Dendritic cell treated with granulocyte-macrophage colony-stimulating factor and Interleukin-4, amounts not matched to agents 40 ng/mL and 50 ng/mL, for 4 days (primary cell): ENCODE measurements around the gene KIF6.

Experiments used
- H3K27ac Mint-ChIP-seq: one replicate; pipeline ENCODE4 v1.8.0; 2022; ENCODE audit warnings: mild to moderate bottlenecking, mixed read lengths
- H3K27me3 Mint-ChIP-seq: one replicate; pipeline ENCODE4 v1.8.0; 2022; ENCODE audit warnings: mild to moderate bottlenecking, mixed read lengths
- H3K36me3 Mint-ChIP-seq: one replicate; pipeline ENCODE4 v1.8.0; 2022; ENCODE audit warnings: low read depth, mixed read lengths
- H3K4me1 Mint-ChIP-seq: one replicate; pipeline ENCODE4 v1.8.0; 2022; ENCODE audit warnings: low read depth, mixed read lengths
- H3K4me3 Mint-ChIP-seq: one replicate; pipeline ENCODE4 v1.8.0; 2022; ENCODE audit warnings: mild to moderate bottlenecking, moderate library complexity, mixed read lengths
- H3K9me3 Mint-ChIP-seq: one replicate; pipeline ENCODE4 v1.8.0; 2022; ENCODE audit warnings: mixed read lengths
- intact Hi-C: fragments of 100-400 bp; cut with micrococcal nuclease; formaldehyde crosslinking; loops from one replicate; pipeline ENCODE4 v1.15.0; 2022

Gene KIF6, protein sequence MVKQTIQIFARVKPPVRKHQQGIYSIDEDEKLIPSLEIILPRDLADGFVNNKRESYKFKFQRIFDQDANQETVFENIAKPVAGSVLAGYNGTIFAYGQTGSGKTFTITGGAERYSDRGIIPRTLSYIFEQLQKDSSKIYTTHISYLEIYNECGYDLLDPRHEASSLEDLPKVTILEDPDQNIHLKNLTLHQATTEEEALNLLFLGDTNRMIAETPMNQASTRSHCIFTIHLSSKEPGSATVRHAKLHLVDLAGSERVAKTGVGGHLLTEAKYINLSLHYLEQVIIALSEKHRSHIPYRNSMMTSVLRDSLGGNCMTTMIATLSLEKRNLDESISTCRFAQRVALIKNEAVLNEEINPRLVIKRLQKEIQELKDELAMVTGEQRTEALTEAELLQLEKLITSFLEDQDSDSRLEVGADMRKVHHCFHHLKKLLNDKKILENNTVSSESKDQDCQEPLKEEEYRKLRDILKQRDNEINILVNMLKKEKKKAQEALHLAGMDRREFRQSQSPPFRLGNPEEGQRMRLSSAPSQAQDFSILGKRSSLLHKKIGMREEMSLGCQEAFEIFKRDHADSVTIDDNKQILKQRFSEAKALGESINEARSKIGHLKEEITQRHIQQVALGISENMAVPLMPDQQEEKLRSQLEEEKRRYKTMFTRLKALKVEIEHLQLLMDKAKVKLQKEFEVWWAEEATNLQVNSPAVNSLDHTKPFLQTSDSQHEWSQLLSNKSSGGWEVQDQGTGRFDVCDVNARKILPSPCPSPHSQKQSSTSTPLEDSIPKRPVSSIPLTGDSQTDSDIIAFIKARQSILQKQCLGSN

DNA sequence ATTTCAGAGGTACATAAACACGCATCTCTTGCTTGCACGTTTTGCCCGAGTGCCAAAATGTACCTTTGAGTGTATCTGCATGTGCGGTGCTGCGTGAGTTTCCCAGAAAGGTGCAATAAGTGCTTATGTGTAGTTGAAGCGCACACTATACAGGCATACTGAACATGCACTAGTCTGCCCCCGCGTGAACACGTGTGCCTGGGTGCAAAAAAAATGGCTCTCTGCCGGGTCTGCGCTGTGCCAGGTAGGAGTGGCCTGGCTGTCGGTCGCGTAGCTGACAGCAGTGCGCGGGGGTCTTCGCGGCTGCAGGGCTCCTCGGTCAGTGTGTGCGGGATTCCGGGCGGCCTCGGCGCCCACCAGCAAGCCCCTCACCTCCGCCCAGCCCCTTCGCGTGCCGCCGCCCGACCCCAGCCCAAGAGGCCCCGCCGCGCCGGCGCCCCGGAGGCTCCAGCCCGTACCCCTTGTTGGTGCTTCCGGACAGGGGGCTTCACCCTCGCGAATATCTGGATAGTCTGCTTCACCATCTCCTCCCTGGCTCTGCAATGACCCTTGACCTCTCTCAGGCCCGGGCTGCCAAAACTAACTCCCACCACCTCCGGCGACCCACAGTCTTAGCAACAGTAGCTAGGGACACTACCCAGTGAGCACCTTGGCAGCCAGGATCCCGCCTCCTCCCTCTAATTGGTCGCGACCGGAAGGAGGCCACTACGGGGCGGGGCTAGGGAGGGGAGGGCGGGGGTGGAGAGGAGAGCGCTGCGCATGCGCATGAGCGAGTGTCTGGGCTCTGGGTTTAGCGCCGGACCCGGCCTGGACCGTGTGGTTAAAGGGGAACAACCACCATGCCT, at the start of gene KIF6:
Gene KIF6 (minus strand): TSS at position 622 of the 845 bp plus-strand sequence. CDS start 98 bp downstream, at position 524.
- intact Hi-C loops: no loop called here
- Mint-ChIP-seq H3K36me3 (no peaks in the 10 kb centered on the region), H3K27ac (peak within 1 kb of the TSS; percentile 63), H3K9me3 (no peaks in the 10 kb centered on the region), H3K27me3 (peaks cover 15% of the 10 kb centered on the region), H3K4me1 (peaks cover 14% of the 10 kb centered on the region), H3K4me3 (peak within 1 kb of the TSS; percentile 93)

DNA sequence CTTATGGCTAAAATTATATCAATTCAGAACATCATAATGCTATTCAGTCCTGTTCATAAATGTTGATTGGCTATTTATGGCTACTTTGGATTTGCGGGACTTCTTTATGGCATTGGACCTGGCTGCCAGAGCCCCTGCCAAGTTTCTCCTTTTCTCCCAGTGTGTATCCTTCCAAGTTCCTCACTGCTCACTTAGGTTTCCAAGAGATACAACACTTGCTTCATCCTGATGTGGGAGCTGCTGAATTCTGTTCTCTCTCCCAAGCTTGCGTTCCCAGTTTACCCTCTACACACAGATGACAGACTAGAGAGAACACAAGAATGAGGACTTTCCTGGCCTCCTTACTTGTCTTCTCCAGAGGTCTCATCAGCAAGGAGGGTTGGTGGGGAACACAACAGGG, 48.6 kb upstream of the KIF6 start:
- no peaks in the 10 kb centered on the region for H3K9me3 Mint-ChIP-seq
- H3K4me1 Mint-ChIP-seq: no peaks in the 10 kb centered on the region
- no peaks in the 10 kb centered on the region for H3K36me3 Mint-ChIP-seq
- intact Hi-C loops: no loop called here
- H3K27ac Mint-ChIP-seq: no peak overlapping the region
- no peaks in the 10 kb centered on the region for H3K27me3 Mint-ChIP-seq
- H3K4me3 Mint-ChIP-seq: no peak overlapping the region

GRCh38 chr6:39772559-39773273, 47.5 kb upstream of the KIF6 start:
- H3K4me3 Mint-ChIP-seq: no peak overlapping the region
- no peaks in the 10 kb centered on the region for H3K27me3 Mint-ChIP-seq
- H3K4me1 Mint-ChIP-seq: no peaks in the 10 kb centered on the region
- H3K27ac Mint-ChIP-seq: no peak overlapping the region
- H3K36me3 Mint-ChIP-seq: no peaks in the 10 kb centered on the region
- intact Hi-C loops: no loop called here
- H3K9me3 Mint-ChIP-seq: no peaks in the 10 kb centered on the region

GRCh38 chr6:39770446-39770845, 45.2 kb upstream of the KIF6 start:
- Mint-ChIP-seq H3K4me1 (no peaks in the 10 kb centered on the region), H3K9me3 (no peaks in the 10 kb centered on the region), H3K27me3 (peaks cover 2% of the 10 kb centered on the region), H3K4me3 (no peak overlapping the region), H3K36me3 (no peaks in the 10 kb centered on the region), H3K27ac (no peak overlapping the region)
- intact Hi-C loops: no loop called here

DNA sequence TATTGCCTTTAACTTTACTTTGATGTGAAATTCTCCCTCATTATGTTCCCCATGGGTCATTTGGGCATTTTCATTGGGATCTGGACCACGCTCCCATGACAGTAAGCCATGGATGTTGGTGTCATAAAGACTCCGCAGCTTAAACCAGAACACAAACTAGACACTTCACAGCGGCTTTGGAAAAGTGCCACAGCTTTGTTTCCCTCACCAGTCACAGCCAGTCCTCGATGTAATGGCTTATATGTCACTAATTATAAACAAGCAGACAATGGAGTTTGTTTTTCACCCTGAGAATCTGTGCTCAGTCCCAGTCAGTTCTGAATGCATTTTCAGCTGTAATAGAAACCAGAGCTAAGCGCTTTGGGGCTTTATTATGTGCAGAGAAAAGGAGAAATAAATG, 43.8 kb upstream of the KIF6 start:
- Mint-ChIP-seq H3K36me3 (no peaks in the 10 kb centered on the region), H3K4me1 (no peaks in the 10 kb centered on the region)

DNA sequence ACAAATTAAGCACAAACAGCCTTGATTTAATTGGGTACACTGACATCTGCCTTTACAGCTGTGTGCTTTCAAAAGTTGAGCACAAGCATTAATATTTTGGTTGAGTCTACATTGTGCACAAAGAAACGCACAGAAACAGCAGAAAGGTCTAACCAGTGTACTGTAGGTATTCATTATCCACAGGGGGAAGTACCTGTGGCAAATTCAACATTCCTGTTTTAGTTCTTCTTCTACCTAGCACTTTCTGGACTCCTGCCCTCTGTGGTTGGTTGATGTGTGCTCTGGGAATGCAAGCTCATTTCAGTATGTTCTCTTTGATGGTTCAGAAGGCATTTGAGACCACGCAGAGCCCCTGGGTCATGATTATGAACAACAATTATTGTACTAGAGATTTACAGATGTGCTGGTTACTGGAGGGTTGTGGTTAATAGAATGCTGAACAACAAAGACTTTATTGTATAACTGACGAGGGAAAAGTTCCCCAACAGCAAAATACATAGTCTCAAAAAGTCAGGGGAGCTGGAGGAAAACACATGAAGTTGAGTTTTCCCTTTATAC, 40.4 kb upstream of the KIF6 start:
- peaks cover 6% of the 10 kb centered on the region for H3K27me3 Mint-ChIP-seq
- no peaks in the 10 kb centered on the region for H3K9me3 Mint-ChIP-seq
- no peak overlapping the region for H3K4me3 Mint-ChIP-seq
- no peak overlapping the region for H3K27ac Mint-ChIP-seq
- H3K36me3 Mint-ChIP-seq: no peaks in the 10 kb centered on the region
- intact Hi-C loops: no loop called here
- no peaks in the 10 kb centered on the region for H3K4me1 Mint-ChIP-seq

More for the DNA sequence above, 43.8 kb upstream of the KIF6 start:
- Mint-ChIP-seq H3K9me3 (no peaks in the 10 kb centered on the region), H3K4me3 (no peak overlapping the region), H3K27ac (no peak overlapping the region), H3K27me3 (peaks cover 6% of the 10 kb centered on the region)
- intact Hi-C loops: no loop called here

- intact Hi-C loops: no loop called here
- Mint-ChIP-seq H3K27me3 (peaks cover 4% of the 10 kb centered on the region), H3K4me1 (no peaks in the 10 kb centered on the region), H3K36me3 (no peaks in the 10 kb centered on the region), H3K27ac (no peak overlapping the region), H3K9me3 (no peaks in the 10 kb centered on the region), H3K4me3 (no peak overlapping the region)
Measured at GRCh38 chr6:39760226-39760952, 35.2 kb upstream of the KIF6 start.

- intact Hi-C loops: no loop called here
- Mint-ChIP-seq H3K27me3 (no peaks in the 10 kb centered on the region), H3K4me1 (no peaks in the 10 kb centered on the region), H3K36me3 (no peaks in the 10 kb centered on the region), H3K27ac (no peak overlapping the region), H3K4me3 (no peak overlapping the region), H3K9me3 (no peaks in the 10 kb centered on the region)
Measured at GRCh38 chr6:39758905-39759605, 33.8 kb upstream of the KIF6 start.

DNA sequence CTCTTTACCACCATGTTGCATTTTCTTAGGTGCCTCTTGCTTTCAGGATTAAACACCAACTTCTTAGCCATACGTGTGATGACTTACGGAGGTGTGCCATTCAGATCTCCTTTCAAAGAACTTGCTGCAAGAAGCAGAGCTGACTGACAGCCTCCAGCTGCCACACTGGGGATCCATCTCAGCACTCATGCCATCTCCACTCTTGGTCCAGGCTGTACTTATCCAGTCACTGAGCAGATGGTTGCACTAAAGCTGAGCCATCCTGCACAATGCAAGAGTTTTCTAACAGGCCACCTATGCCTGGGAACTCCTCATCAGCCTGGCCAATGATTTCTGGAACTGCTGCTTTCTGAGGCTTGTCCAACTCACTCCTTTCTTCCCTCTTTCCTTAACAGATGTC, 31.4 kb upstream of the KIF6 start:
- Mint-ChIP-seq H3K4me3 (no peak overlapping the region), H3K36me3 (no peaks in the 10 kb centered on the region), H3K27ac (no peak overlapping the region), H3K27me3 (no peaks in the 10 kb centered on the region), H3K4me1 (no peaks in the 10 kb centered on the region), H3K9me3 (no peaks in the 10 kb centered on the region)
- intact Hi-C loops: no loop called here

DNA sequence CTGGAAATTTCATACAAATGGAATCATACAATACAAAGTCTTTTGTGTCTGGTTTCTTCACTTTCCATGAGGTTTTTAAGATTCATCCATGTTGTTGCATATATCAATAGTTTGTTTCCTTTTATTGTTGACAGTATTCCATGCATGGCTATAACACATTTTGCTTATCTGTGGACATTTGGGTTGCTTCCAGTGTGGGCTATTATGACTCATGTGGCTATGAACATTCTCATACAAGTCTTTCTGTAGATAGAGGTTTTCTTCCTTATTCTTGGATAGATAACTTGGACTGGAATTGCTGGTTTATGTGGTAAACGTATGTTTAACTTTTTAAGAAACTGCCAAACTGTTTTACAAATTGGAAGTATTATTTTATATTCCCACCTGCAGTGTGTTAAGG, 30.0 kb upstream of the KIF6 start:
- no peaks in the 10 kb centered on the region for H3K36me3 Mint-ChIP-seq
- H3K27me3 Mint-ChIP-seq: no peaks in the 10 kb centered on the region
- intact Hi-C loops: no loop called here
- H3K9me3 Mint-ChIP-seq: no peaks in the 10 kb centered on the region
- no peak overlapping the region for H3K4me3 Mint-ChIP-seq
- H3K27ac Mint-ChIP-seq: no peak overlapping the region
- no peaks in the 10 kb centered on the region for H3K4me1 Mint-ChIP-seq

DNA sequence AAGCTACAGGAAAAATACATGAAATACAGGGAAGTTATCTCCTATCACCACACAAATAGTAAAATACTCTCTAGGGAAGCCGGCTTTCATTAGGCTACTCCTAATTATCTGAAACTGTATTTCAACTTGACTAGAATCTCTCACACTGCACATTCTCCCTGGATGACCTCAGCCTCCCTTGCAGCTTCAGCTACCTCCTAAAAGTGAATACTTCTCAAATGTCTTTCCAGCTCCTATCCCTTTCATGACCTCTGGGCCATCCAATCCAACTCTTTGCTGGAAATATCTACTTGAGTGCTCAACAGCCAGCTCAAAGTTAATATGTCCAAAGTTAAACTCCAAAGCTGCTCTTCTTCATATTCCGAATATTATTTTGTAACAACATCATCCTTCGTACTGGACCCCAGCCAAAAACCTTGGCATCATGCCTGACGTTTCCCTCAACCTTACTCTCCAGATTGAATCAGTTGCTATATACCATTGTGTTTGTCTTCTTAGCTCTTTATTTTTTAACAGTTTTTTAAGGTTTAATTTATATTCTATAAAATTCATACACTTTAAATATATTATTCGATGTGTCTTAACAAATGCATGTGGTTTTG, 29.4 kb upstream of the KIF6 start:
- no peak overlapping the region for H3K27ac Mint-ChIP-seq
- H3K4me3 Mint-ChIP-seq: no peak overlapping the region
- no peaks in the 10 kb centered on the region for H3K9me3 Mint-ChIP-seq
- H3K36me3 Mint-ChIP-seq: no peaks in the 10 kb centered on the region
- H3K27me3 Mint-ChIP-seq: no peaks in the 10 kb centered on the region
- intact Hi-C loops: no loop called here
- no peaks in the 10 kb centered on the region for H3K4me1 Mint-ChIP-seq

- Mint-ChIP-seq H3K9me3 (no peaks in the 10 kb centered on the region), H3K4me3 (no peak overlapping the region), H3K4me1 (no peaks in the 10 kb centered on the region), H3K27ac (no peak overlapping the region), H3K27me3 (no peaks in the 10 kb centered on the region), H3K36me3 (no peaks in the 10 kb centered on the region)
- intact Hi-C loops: no loop called here
Measured at GRCh38 chr6:39753725-39754045, 28.5 kb upstream of the KIF6 start.
